HG02588 (cell line): ENCODE results near the gene TNS1.

Source experiments
- ATAC-seq: cut with Tn5 transposase; IDR thresholded peaks from one replicate; pipeline ENCODE4 v1.9.1; 2021; ENCODE audit warnings: mild to moderate bottlenecking, moderate library complexity; ENCODE audit not compliant: unreplicated experiment

TNS1 gene

GRCh38 chr2:217947383-217948350, 55.1 kb downstream of the TNS1 start:
- ATAC-seq: no peak

DNA sequence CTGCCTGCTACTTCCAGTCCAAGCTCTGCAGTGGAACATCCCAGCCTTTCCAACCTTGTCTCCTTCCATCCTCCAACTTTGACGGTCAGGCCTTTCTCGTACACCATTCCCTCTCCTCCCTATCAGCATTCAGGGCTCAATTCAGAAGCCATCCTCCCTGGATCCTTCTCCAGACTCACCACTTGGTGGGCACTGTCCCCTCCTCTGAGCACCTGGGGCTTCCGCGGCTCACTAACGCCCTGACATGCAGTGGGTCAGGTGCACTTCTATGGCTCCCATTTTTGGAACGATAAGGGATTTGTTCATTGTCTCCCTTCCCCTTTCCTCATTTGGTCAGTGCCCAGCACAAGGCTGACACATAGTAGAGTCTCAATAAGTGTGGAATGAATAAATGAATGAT, 56.7 kb downstream of the TNS1 start:
- ATAC-seq: no peak

GRCh38 chr2:217945530-217945929, 57.3 kb downstream of the TNS1 start:
- no peak for ATAC-seq

DNA sequence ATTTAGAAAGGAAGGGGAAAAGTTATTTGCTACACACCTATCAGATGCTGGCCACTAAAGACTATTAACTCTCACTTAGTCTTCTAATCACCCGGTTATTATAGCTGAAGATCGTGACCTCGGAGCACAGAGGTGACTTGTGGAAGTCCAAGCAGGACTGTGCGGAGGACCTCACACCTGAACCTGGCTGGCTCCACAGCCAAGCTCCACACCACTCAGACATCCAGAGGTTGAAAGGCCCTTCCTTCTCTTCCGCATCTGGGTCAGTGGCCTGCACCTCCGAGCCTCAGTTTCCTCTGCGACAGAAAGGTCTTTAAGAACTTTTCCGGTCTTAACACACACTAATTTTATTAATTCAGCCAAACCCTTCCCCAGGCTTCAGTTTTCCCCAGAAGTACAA, 57.9 kb downstream of the TNS1 start:
- ATAC-seq: no peak

- no peak for ATAC-seq
These were observed 58.4 kb downstream of the TNS1 start for GRCh38 chr2:217944366-217944765.

GRCh38 chr2:217943446-217944321, 59.1 kb downstream of the TNS1 start:
- ATAC-seq: no peak

- ATAC-seq: no peak
These were observed 60.0 kb downstream of the TNS1 start for GRCh38 chr2:217942731-217943335.

DNA sequence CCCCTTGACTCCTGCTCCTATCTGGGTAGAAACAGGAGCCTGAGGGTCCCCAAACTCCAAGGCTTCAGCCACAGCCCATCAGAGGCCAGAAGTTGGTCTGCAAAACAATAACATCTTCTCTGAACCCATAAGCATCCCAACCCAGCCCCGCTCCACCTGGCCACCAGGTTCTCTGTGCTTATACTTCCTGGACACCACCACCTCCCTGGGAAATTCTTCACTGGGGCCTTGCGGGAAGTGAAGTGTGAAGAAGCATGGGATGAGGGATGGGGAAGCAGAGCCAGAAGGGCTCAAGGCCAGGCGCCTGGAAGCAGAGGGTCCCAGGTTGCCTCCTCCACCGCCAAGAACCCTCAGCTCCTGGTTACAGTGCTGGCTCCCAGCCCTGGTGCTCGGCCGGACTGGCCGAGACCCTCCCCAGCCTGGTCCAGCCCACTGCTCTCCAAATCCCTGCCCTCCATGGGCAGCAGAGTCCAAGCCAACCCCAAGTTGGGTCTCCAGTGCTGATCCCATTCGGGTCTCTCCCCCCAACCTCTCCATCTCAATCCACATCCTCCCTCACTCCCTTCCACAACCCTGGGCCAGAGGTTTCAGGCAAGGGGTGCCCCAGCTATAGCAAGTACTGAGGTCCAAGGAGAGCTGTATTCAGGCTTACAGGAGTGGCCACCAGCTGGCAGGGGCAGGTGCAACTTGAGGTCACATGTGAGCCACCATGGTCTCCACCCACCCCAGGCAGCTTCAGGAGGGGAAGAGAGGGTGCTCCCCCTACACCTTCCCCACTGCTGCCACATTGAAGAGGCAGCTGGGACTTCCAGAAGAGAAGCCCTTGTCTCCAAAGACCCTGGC, 60.7 kb downstream of the TNS1 start:
- no peak for ATAC-seq

- ATAC-seq: no peak
These were observed 61.5 kb downstream of the TNS1 start for GRCh38 chr2:217941339-217941738.

GRCh38 chr2:217940261-217941220, 62.3 kb downstream of the TNS1 start:
- no peak for ATAC-seq

- no peak for ATAC-seq
These were observed 63.1 kb downstream of the TNS1 start for GRCh38 chr2:217939629-217940245.

GRCh38 chr2:217939220-217939619, 63.6 kb downstream of the TNS1 start:
- no peak for ATAC-seq

- ATAC-seq: no peak
These were observed 64.8 kb downstream of the TNS1 start for GRCh38 chr2:217938036-217938435.

DNA sequence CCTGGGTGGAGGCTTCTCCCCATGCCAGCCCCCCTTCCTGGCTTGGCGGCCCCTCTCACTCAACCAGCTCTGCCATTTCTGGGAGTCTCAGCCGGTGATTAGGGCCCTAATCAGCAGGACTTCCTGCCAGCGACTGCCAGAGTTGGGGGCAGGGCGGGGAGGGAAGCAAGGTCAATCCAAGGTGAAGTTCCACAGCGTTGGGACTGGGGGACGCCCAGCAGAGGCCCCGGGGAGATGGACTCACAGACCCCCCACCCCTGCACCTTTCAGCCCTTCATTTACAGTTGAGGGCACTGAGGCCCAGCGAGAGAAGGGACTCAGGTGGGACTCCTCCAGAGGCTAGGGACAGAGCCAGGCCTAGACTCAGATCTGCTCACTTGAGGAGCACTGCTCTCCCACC, 65.3 kb downstream of the TNS1 start:
- ATAC-seq: no peak

DNA sequence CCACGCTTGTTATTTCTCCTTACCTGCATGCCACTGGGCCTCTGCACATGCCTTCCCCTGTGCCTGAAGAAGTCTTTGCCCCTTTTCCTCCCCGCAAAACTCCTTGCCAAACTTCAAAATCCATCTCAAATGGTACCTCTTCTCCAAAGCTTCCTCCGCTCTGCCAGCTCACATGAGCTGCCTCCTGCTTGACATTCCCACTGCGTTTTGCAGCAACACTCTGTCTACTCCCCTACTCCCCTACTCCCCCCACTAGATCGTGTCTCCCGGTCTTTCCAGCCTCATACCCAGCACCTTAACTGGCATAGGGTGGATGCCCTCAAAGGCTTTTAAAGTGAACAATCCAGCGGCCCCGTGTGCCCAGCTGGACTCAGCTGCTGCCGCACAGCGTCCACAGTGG, 65.8 kb downstream of the TNS1 start:
- no peak for ATAC-seq

DNA sequence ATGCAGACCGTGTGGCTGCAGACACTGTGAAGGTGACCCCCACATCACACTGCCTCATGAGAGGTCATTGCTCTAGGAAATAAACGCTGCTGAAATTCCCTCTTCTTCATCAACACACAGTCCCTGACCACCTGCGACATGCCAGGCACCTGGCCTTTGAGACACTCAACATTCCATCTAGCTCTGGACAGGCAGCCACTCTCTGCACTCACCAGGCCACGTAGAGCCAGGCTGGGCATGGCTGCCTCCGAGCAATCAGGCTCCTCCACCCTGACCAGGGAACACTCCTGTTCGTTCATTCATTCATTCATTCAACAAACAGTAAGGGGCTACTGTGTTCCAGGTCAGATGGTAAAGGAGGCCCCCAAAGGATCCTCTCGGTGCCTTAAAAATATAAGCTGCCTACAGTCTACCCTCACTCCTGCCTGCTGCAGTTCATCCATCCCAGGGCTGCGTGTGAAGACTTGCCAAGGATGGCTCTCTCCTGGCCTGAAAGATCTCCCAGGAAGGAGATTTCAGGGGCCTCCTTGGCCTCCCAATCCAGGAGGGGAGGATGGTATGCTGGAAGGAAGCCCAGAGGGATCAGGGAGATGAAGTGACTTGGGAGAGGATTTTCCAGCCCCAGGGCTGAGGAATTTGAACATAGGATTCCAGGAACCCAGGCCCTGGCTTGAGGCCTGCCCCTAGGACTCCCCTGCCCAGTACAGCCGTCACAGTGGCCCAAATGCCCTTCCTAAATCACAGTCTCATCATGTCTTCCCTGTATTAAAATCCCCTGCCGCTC, 66.7 kb downstream of the TNS1 start:
- ATAC-seq: no peak

DNA sequence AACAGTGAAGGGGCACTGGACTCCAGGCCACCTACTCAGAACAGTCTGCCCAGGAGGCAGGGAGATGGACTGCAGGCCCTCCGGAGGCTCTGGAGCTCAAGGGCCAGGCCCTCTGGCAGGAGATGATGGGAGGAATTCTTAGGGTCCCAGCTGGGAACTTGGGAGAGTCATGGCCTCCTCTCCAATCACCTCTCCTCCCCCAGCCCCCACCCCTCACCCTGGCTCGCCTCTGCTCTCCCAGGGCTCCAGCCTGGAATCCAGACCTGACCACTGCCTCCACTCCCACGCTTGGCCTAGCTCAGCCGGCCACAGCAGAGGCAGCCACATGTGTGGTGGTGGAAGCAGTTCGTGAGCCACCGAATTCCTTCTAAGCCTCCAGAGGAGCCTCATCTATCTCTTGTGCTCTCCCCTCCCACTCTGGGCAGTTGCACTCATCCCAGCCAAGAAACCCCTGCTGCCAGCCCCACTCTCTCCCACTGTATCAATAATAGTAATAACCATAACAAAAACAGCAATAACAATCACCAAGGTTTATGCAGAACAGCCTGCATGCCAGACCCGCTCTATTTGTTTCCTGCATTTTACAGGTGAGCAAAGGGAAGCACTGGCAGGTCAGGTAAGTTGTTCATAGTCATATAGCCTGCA, 67.4 kb downstream of the TNS1 start:
- ATAC-seq: no peak
